GM19328 (cell line): ENCODE data around the gene GALNT9.
"Not testable (repeated sequence)": the region's sequence is repeated elsewhere in the genome, so short reads cannot be mapped to it uniquely, and the experiment has no call there.

Experiments used
- ATAC-seq: cut with Tn5 transposase; IDR thresholded peaks from one replicate; pipeline ENCODE4 v1.9.1; 2021; ENCODE audit warnings: mild to moderate bottlenecking, moderate library complexity; ENCODE audit not compliant: unreplicated experiment

The GALNT9 gene

DNA sequence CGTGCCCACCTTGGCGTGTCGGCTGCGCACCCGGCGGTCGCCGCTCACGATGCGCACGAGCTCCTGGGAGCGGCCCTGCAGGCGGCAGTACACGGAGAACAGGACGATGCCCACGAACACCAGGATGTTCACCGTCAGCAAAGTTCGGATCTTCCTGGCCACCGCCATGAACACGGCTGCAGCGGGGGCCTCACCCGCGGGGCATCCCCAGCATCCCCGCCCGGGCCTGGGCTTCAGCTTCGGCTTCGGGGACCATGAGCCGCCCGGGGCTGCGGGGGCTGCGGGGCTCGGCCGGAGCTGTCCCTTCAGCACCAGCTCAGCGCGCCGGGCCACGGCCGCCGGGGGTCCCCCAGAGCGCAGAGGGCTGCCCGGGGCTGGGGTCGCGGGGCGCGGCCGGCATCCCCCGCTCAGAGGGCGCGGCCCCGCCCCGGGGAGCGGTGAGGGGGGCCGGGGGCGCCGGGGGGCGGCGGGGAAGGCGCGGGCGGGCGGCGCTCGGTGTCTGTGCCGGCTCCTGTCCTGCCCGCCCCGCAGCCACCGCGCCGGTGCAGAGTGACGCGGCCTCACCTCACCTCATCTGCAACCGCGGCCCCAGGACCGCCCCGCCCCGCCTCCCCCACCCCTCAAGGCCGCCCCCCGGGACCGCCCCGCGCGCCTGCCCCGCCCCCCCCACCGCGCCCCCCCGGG is at the start of gene GALNT9:
Gene GALNT9 (minus strand): TSS at position 554 of the 684 bp plus-strand sequence. CDS start 386 bp downstream, at position 168.
- ATAC-seq: no peak

DNA sequence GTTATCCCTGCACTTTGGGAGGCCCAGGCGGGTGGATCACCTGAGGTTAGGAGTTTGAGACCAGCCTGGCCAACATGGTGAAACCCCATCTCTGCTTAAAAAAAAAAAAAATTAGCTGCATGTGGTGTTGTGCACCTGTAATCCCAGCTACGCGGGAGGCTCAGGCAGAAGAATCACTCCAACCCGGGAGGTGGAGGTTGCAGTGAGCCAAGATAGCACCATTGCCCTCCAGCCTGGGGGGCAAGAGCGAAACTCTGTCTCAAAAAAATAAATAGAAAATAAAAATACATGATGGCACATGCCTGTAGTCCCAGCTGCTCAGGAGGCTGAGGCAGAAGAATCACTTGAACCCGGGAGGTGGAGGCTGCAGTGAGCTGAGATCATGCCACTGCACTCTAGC is 49.7 kb upstream of the GALNT9 start:
- not testable (repeated sequence) for ATAC-seq

DNA sequence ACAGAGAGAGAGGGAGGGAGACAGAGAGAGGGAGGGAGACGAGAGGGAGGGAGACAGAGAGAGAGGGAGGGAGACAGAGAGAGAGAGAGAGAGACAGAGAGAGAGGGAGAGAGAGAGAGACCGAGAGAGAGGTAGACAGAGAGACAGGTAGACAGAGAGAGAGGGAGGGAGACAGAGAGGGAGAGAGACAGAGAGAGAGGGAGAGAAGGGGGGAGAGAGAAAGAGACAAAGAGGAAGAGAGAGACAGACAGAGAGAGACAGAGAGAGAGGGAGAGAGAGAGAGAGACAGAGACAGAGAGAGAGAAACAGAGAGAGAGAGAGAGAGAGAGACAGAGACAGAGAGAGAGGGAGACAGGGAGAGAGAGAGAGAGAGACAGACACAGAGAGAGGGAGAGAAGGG is 47.8 kb upstream of the GALNT9 start:
- ATAC-seq: no peak

DNA sequence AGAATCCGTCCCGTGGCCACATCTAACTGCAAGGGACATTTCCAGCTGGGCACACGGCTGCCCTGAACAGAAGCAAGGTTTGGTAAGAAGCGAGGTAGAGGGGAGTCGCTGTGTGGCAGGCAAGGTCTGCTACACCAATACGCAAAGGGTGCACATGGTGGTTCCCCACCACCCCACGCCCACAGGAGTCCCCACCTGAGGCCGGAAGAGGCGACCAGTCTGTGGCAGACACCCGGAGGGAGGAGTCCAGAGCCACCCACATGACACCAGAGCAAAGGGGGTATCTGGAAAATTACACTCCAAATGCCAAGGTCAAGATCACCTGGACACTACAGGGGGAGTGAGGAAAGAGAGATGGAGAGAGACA is 47.1 kb upstream of the GALNT9 start:
- no peak for ATAC-seq

DNA sequence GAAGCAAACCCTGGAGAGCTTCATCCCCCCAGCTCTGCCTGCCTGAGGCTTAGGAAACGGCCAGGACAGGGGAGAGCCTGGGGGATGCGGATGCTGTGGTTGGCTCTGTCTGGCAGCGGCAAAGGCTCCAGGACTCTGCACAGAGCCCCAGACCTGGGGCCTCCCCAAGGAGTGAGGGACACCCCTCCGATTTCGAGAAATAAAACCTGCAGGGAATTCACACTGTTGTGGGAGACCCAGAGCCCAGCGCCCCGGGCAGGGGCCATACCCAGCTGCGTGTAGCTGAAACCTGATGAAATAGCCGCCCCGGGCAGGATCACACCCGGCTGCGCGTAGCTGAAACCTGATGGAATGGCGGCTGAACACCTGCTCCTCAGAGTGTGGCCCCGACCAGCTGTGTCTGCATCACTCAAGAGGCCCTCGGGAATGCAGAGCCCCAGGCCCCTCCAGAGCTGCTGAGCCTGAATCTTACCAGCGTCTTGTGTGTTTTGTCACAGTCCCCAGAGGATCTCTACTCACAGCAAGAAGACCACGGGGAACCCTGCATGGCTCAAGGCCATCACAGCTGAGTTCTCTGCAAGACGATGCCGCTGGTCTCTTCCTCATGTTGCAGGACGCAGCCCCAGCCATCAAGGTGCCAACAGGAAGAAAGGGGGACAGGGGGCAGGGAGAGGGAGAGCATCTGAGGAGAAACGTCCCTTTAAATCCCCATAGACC is 46.5 kb upstream of the GALNT9 start:
- ATAC-seq: no peak

DNA sequence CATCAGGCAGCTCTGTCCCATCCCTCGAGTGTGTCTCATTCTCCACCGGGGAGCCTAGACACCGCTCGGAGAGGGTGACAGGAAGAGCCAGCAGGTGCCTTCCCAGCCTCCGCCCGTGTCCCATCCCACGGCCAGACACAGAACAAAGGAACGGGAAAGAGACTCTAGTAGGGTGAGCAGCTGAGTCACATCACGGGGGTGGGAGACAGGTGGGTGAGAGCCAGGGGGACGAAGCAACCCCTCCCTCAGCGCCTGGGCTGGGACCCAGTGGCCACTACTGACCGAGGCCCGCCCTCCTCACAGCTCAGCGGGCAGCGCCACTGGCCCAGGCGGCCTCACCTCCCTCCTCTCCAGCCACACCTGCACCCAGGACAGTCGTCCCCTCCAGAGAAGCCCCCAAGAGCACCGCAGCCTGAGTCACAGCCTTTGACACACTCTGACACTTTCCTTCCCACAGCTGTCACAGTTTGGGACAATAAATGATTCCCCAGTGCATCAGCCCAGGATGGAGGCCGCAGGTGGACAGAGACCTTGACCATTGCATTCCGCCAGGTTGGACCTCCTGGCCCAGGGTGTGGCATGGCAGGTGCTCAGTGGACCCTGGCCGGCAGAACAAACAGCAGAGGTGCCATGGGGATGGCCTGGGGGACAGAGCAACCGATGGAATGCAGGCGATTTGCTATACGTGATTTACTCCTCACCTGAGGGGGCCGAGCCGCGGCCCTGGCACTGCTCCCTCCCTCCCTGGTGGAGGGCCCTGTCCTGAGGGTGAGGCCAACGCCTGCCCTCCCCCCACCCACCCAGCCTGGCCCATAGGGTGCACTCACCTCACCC is 45.4 kb upstream of the GALNT9 start:
- no peak for ATAC-seq

DNA sequence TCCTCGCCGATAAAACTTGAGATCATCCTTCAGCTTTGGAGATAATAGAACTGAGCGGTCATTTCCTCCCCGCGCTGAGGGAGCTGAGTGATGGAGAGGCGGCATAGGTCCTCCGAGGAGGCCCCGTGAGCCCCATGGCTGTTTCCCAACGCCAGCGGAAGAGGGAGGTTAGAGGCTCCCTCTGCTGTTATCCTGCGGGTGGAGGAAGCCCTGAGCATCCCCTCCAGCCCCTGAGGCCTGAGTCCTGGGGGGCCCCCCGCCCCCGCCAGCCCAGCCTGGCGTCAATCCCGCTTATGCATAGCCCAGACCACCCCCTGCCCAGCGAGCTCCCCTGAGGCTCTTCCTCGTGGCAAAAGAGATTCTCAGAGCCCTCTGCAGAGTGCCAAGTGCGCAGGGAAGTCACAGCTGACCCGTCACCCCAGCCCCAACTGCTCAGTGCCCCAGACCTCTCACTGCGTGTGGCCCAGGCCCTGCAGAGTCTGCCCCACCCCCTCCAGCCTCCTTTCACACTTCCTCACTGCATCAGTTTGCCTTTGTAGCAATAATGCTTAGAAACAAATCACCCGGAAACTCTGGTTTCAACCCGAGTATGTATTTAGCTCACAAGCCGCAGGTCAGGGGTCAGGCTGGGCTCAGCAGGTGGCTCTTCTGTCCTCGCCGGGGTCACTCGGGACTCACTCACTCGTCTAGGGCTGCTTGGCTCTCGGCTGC is 44.7 kb upstream of the GALNT9 start:
- no peak for ATAC-seq

DNA sequence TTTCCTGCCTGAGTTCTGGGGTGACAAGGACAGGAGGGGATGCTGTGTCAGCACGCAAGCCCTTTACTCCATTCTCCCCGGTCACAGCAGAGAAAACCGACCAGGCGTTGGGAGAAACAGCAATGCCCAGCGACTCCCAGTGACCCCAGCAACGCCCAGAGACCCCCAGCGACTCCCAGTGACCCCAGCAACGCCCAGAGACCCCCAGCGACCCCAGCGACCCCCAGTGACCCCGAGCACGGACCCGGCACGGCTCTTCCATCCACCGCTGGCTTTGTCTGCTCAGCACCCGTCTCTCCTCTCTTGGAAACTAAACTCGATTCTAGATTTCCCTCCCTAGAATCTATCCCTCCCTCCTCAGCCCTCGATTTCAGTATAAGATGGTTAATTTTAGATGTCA is 38.5 kb upstream of the GALNT9 start:
- no peak for ATAC-seq

DNA sequence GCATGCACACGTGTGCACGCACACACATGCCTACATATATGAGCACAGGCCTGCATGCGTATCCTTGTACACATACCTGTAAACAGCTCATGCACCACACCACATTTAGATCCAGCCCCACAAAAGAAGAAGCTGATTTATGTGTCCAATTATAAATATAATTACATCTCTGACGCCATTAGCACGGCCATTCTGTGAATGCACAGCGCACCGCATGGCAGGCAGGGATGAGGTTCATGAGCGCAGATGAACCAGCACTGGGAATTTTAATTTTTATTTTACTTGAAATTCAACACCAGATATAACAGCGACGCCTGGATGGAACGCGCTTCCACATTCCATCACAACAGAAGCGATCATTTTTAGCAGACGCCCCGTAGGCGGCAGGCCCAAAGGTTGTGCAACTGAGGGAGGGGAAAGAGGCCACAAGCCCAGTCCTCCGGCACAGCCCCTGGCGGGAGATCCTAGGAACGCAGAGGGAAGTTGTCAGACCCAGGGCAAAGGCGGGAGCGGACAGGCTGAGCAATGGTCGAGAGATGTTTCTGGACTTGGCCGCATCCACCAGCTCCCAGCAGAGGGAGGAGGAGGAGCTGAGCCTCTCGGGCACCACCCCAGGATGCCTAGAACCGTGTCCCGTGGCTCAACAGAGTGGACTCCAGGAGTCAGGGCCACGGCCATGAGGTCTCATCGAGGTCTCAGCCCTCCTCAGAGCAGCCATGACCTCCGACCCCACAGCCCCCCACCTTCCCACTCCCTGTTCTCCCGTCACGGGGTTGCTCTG is 37.9 kb upstream of the GALNT9 start:
- ATAC-seq: no peak

DNA sequence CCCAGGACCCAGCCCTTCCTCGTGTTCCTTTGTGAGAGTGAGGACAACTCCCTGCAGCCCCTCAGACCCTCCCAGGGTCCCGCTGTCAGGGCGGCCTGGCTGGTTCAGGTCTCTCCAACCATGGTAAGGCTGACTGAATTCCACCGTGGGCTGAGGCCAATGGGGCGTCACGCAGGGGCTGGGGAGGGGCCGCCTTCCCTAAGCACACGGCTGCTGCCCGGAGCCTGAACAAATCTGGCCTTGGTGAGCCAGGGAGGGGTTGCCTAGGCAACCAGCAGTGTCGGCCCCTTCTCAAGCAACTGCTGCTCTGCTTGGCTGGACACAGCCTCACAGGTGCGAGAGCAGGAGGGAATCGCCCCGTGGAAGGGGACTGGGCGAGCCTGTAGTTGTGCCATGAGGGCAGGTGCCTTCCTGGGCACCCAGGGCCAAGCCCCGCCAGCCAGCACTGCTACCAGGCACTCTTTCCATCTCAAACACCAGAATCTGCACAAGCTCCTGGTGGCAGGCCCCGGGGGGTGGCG is 37.0 kb upstream of the GALNT9 start:
- ATAC-seq: no peak

DNA sequence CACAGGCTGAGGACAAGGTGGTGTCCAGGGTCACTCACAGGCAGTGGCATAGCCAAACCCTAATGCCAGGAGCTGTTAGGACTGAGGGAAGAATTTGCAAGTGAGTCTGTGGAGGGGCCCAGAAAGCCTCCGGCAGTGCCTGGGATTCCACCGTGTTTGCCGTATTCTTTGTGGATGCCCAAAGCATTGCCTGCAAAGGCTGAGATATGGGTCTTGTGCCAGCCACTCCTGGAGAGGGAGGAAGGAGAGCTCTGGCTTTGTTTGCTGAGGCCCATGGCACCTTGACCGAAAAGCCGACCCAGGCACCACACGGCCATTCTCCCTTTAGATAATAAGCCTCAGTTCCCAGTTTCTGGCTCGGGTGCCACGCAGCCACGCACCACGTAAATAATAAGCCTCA is 35.8 kb upstream of the GALNT9 start:
- ATAC-seq: no peak

DNA sequence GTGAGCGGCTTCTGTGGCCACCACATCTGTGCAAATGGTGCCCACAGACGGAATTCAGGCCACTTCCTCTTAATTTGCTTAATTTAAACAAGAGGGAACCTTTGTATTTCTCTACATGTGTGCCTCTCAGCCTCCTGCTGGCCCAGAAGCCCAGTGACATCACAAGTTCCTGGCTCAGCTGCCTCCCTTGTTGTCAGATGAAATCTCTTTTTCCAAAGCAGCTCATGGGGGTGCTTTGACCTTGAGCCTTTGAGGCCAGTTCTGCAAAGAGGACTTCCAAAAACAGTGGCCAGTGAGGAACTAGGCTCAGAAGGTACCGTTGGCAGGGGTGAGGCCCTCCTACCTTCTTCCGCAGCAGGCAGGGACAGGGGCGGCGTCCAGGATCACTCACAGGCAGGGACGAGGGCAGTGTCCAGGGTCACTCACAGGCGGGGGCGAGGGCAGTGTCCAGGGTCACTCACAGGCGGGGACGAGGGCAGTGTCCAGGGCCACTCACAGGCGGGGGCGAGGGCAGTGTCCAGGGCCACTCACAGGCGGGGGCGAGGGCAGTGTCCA is 35.0 kb upstream of the GALNT9 start:
- no peak for ATAC-seq

DNA sequence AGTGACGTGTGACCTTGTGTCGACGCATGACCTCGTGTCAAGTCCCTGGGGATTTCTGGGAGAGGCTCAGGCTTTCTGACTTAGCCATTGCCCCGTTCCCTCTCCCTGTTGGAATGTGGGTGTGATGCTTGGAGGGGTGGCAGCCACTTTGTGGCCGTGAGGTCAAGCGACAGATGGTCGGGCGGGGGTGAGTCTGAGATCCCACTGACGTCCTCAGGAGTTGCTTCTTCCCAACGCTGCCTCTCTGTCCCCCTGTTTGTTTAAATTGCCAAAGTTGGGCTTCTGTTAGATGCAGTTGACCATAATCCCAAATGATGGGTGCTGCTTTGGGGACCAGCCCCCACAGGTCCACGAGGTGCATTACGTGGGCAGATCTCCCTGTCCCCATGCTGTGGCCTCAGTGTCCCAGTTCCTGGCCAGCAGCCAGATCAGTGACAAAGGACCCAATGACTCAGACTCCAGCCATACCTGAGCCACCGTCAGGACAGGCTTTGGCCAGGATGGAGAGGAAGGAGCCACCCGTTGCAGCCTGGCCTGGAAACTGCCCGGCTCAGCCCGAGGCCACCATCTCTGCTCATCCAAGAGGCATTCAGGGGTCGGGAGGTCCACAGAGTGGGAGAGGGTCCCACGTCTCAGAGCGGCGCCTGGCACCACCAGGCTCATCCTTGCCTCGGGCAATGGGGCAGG is 34.4 kb upstream of the GALNT9 start:
- no peak for ATAC-seq

DNA sequence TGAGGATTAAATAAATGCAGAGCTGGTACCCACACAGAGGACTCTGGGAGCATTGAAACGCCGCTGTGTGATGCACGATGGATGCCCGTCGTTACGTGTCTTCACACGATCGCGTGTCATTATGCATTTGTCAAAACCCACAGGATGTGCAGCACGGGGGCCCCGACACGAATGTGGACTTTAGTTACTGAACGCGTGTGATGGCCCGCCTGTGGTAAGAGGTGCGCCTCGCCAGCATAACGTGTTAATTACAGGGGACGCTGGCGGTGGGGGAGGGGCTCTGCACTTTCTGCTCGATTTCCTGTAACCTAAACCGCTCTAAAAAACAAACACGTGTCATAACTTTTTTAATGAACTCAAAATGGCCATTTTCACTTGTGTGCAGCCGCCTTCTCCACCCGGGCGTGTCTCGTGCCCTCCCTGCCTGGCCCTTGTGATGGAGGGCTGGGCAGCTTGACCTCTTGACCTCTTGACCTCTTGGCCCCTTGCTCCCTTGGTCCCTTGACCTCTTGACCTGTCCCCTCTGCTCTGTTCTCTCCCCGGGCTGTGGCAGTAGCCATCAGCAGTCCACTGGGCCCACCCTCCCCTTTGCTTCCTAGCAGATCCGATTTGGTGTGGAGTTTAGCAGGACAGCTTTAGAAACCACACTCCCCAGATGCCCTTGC is 33.7 kb upstream of the GALNT9 start:
- ATAC-seq: no peak

DNA sequence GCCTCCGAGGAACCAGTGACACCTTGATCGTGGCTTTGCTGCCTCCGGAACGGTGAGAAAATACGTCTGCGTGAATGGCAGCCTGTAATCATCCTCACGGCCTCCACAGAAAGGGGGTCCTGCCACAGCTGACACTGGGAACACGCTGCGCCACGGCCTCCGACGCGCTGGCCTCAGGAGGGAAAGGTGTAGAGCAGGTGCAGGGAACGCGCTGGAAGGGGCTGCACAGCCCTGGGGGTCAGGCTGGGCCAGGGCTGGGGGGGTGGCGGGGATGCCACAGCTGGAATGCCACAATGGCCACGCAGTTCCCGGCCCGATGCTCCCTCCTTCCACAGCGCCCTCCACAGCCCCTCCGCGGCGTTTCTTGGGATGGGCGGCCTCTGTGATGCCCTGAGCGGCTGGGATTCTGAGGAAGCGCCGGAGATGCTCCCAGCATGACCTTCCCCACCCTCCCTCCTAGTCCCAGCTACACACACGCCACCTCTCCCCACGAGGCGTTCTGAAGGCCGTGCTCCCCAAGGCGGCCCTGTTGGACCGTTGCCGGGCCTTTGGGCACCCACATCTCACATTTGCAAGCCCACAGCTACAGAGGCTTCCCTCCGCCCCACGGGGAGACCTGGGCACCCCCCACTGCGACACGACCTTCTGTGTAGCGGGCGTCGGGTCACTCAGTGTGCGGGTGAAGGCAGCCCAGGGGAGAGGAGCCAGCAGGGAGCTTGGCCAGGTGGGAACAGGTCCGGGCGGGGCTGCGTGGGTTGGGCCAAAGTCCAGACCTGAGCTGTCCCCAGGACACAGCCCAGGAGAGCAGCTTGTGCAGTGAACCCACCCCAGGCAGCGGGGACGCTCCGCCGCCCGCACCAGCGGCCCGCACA is 31.8 kb upstream of the GALNT9 start:
- ATAC-seq: no peak

DNA sequence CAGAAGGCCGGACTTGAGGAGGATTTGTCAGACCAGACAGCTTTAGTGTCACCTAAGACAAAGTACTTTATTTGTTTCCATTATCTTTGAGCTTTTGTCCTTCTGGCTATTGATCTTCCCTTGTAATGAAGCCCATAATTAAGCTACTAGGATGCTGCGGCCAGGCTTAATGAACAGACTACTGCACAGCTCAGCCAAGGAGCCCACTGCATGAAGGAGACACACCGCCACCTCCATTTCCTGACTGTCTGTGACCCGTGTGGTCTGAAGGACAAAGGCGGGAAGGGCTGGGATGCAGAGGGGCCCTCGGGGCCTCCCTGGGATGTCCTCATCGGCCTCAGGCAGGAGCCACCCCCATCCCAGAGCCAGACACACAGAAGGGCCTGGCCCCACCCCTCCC is 31.0 kb upstream of the GALNT9 start:
- no peak for ATAC-seq

DNA sequence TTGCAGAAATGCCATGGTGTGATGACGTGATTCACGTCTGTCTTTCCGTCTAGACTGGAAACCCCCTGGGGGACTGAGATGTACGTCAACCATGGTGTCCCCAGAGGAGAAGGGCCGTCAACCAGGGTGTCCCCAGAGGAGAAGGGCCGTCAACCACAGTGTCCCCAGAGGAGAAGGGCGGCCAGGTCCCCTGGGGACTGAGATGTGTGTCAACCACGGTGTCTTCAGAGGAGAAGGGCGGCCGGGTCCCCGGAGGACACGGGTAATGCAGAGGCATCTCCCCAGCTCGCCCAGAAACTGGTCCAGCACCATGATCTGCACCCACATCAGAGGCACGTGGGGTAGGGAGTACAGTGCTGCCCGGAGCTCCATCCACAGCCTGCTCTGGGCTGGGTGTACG is 30.6 kb upstream of the GALNT9 start:
- ATAC-seq: no peak

DNA sequence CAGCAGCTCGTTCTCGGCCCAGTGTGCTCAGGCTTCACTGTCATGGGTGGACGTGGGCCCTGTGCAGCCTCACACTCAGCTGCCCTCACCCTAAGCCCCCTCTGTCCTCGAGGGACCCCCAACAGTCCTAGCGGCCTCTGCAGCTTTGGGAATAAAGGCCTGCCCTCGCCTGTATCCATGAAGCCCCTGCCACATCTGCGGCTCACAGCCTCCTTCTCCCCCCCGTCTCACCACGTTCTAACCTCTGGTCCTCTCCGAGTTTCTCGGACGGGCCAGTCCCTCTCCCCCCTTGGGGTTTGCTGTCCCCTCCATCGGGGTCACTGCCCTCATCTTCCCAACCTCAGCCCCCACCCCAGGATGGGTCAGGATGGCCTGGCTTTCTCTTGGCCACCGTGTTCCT is 30.2 kb upstream of the GALNT9 start:
- no peak for ATAC-seq
